AG04449 (cell line): ENCODE results near the gene COBL.

Experiments
- CTCF ChIA-PET: fragments of 350-600 bp; formaldehyde crosslinking; extraction: SDS; loops from one replicate; lab custom pipeline; 2021; ENCODE audit warnings: antibody characterized with exemption; lab: Yijun Ruan, JAX
- POLR2A ChIA-PET: fragments of 400-600, 350-600 bp; formaldehyde crosslinking; extraction: SDS; loops from one replicate; lab custom pipeline; 2020; ENCODE audit warnings: antibody characterized with exemption, inconsistent platforms; lab: Yijun Ruan, JAX
- DNase-seq: peaks from one replicate; pipeline ENCODE4 v3.0.0-alpha.2; 2010; ENCODE audit warnings: low read depth, low spot score
- H3K4me3 ChIP-seq: 2 replicates; pipeline ENCODE4 v1.5.1; 2011; ENCODE audit warnings: low read depth, mild to moderate bottlenecking, control low read depth, low read length
- CTCF ChIP-seq: IDR thresholded peaks from one replicate; pipeline ENCODE4 v1.5.1; 2011; ENCODE audit warnings: mild to moderate bottlenecking, moderate library complexity, low read length, control low read depth, inconsistent platforms; ENCODE audit not compliant: insufficient read depth; ENCODE audit errors: missing control alignments

Gene COBL

GRCh38 chr7:51045319-51046102 lies 271.1 kb downstream of the COBL start:
- ChIA-PET CTCF (interaction anchor here (0.8 to 1.5 kb wide), 2 partner anchors 22 to 25 kb away, joined by 3 to 4 read pairs; no protein-coding TSS in a partner anchor), POLR2A (interaction anchor here (1.4 kb wide), 1 partner anchor 11 kb away, joined by 5 read pairs; no protein-coding TSS in a partner anchor)
- TF ChIP-seq CTCF, result no peak
- peak; percentile 70 for DNase-seq
- H3K4me3 ChIP-seq, result no peak overlapping the region

- CTCF ChIA-PET, result no interaction called here
- POLR2A ChIA-PET, result no interaction called here
- no peak for TF ChIP-seq CTCF
- H3K4me3 ChIP-seq, result no peak overlapping the region
- DNase-seq, result no peak
Measured at GRCh38 chr7:51043461-51043860, 273.1 kb downstream of the COBL start.

- ChIA-PET CTCF (no interaction called here), POLR2A (interaction anchor here (0.8 kb wide), 1 partner anchor 11 kb away, joined by 4 read pairs; no protein-coding TSS in a partner anchor)
- no peak for DNase-seq
- TF ChIP-seq CTCF, result no peak
- no peak overlapping the region for H3K4me3 ChIP-seq
Measured at GRCh38 chr7:51040787-51041186, 275.8 kb downstream of the COBL start.

GRCh38 chr7:51038573-51038972 lies 278.0 kb downstream of the COBL start:
- DNase-seq, result no peak
- H3K4me3 ChIP-seq, result no peak overlapping the region
- ChIA-PET CTCF (interaction anchor here (1.6 to 1.8 kb wide), 2 partner anchors 9 to 30 kb away, joined by 4 to 8 read pairs; no protein-coding TSS in a partner anchor), POLR2A (no interaction called here)
- no peak for TF ChIP-seq CTCF

- TF ChIP-seq CTCF, result no peak
- DNase-seq, result no peak
- CTCF ChIA-PET, result no interaction called here
Measured at GRCh38 chr7:51035716-51036115, 280.9 kb downstream of the COBL start.

More at GRCh38 chr7:51035716-51036115, 280.9 kb downstream of the COBL start:
- POLR2A ChIA-PET, result interaction anchor here (2.4 kb wide), 1 partner anchor 10 kb away, joined by 5 read pairs; no protein-coding TSS in a partner anchor
- no peak overlapping the region for H3K4me3 ChIP-seq
